A549 (cell line): ENCODE results near the gene PDE8A. TPM values are rescaled to one million over a fixed set of nuclear protein-coding genes. Genes with fewer than 3 reads are reported as not detected.

Source experiments
- ATAC-seq, 2 experiments: fragments of 200-7000 bp in 1 of 2; fragments of >200 bp in 1 of 2; cut with Nextera tagmentation in 1 of 2; cut with Tn5 transposase in 1 of 2; 3 replicates each; pipeline versions ENCODE4 v1.8.0 to v1.9.1; 2018 to 2020; ENCODE audit warnings: mild to moderate bottlenecking in 1 of 2, moderate library complexity in 1 of 2
- CTCF ChIA-PET: fragments of 300-600 bp; sonication (Branson Sonifier 250); formaldehyde crosslinking; extraction: SDS; loops from one replicate; lab custom pipeline; 2021; ENCODE audit warnings: antibody characterized with exemption, inconsistent platforms; lab: Yijun Ruan, JAX
- POLR2A ChIA-PET: fragments of 350-600 bp; formaldehyde crosslinking; extraction: SDS; loops from one replicate; lab custom pipeline; 2021; ENCODE audit warnings: antibody characterized with exemption, inconsistent platforms; lab: Yijun Ruan, JAX
- DNase-seq, 2 experiments: peaks; one replicate each; pipeline versions ENCODE4 v3.0.0 to v3.0.0-alpha.2; 2011 to 2016; ENCODE audit warnings: low read depth in 1 of 2, low spot score in 1 of 2
- FAIRE-seq: peaks from 2 replicates; lab custom pipeline; 2011; peaks lifted over from hg19 to GRCh38; lab: Jason Lieb, UNC
- H3K27ac ChIP-seq, 2 experiments: fragments of >200 bp; sonication (Bioruptor Twin); formaldehyde crosslinking; 3 replicates each; pipeline ENCODE4 v1.5.1; 2016 to 2017
- H3K4me1 ChIP-seq: fragments of >200 bp; sonication (Bioruptor Twin); formaldehyde crosslinking; 3 replicates; pipeline ENCODE4 v1.6.1; 2016
- H3K4me2 ChIP-seq: fragments of >200 bp; sonication (Bioruptor Twin); formaldehyde crosslinking; 3 replicates; pipeline ENCODE4 v1.6.1; 2016
- H3K4me3 ChIP-seq: fragments of >200 bp; sonication (Bioruptor Twin); formaldehyde crosslinking; 3 replicates; pipeline ENCODE4 v1.5.1; 2016
- H3K9me3 ChIP-seq: fragments of >200 bp; sonication (Bioruptor Twin); formaldehyde crosslinking; 3 replicates; pipeline ENCODE4 v1.6.1; 2016
- CBX8 ChIP-seq: fragments of 200-600 bp; sonication (generic); IDR thresholded peaks from 2 replicates; pipeline ENCODE4 v1.6.1; 2016
- CEBPB ChIP-seq, 2 experiments: fragments of >200 bp in 1 of 2; sonication (Bioruptor Twin) in 1 of 2; formaldehyde crosslinking in 1 of 2; IDR thresholded peaks; 2 replicates each; pipeline ENCODE4 v1.6.1; 2012 to 2016
- EHF ChIP-seq: fragments of 250-450 bp; sonication (Bioruptor Pico); IDR thresholded peaks from 2 replicates; pipeline ENCODE4 v1.5.0; 2020; ENCODE audit warnings: mild to moderate bottlenecking
- ESRRA ChIP-seq: fragments of 150-350 bp; IDR thresholded peaks from 2 replicates; pipeline ENCODE4 v1.6.1; 2014; ENCODE audit warnings: mild to moderate bottlenecking, low read length, borderline replicate concordance
- FOSB ChIP-seq: fragments of 250-450 bp; sonication (Bioruptor Pico); IDR thresholded peaks from 2 replicates; pipeline ENCODE4 v1.5.0; 2020; ENCODE audit warnings: mild to moderate bottlenecking, moderate library complexity
- HOXB13 ChIP-seq: fragments of 250-450 bp; sonication (Bioruptor Pico); IDR thresholded peaks from 2 replicates; pipeline ENCODE4 v1.5.0; 2020; ENCODE audit warnings: low read depth, mild to moderate bottlenecking, moderate library complexity
- JUN ChIP-seq, 2 experiments: fragments of >200 bp; sonication (Bioruptor Twin); formaldehyde crosslinking; IDR thresholded peaks; 2 replicates in 1 of 2; 3 replicates in 1 of 2; pipeline ENCODE4 v1.6.1; 2016 to 2017
- KDM1A ChIP-seq: fragments of 200-600 bp; sonication (generic); IDR thresholded peaks from 2 replicates; pipeline ENCODE4 v1.6.1; 2016; ENCODE audit warnings: low read depth, mild to moderate bottlenecking
- MAFK ChIP-seq: fragments of 450-650 bp; IDR thresholded peaks from 2 replicates; pipeline ENCODE4 v1.6.1; 2014; ENCODE audit not compliant: partially characterized antibody
- MAX ChIP-seq: IDR thresholded peaks from 2 replicates; pipeline ENCODE4 v1.6.1; 2012
- MAZ ChIP-seq: fragments of 150-350 bp; IDR thresholded peaks from 2 replicates; pipeline ENCODE4 v1.6.1; 2014; ENCODE audit warnings: antibody characterized with exemption, low read depth, low read length, borderline replicate concordance
- MYC ChIP-seq: IDR thresholded peaks from 2 replicates; pipeline ENCODE4 v1.6.1; 2012; ENCODE audit warnings: mild to moderate bottlenecking, inconsistent platforms, low read length, improper control_type of control experiment, borderline replicate concordance
- POLR2AphosphoS2 ChIP-seq: conservative IDR thresholded peaks from 2 replicates; pipeline ENCODE4 v1.6.1; 2012; ENCODE audit warnings: low read length, improper control_type of control experiment, inconsistent platforms
- RARB ChIP-seq: fragments of 250-450 bp; sonication (Bioruptor Pico); IDR thresholded peaks from 2 replicates; pipeline ENCODE4 v1.8.0; 2021; ENCODE audit warnings: mild to moderate bottlenecking, moderate library complexity
- RCOR1 ChIP-seq: fragments of 150-350 bp; IDR thresholded peaks from 2 replicates; pipeline ENCODE4 v1.6.1; 2014; ENCODE audit warnings: antibody characterized with exemption, low read length, low read depth
- REST ChIP-seq: fragments of 200-600 bp; sonication (generic); IDR thresholded peaks from 2 replicates; pipeline ENCODE4 v1.6.1; 2016; ENCODE audit warnings: antibody characterized with exemption, mild to moderate bottlenecking, moderate library complexity
- RNF2 ChIP-seq: fragments of 200-600 bp; sonication (generic); IDR thresholded peaks from 2 replicates; pipeline ENCODE4 v1.6.1; 2016; ENCODE audit warnings: low read depth, mild to moderate bottlenecking, antibody characterized with exemption, moderate library complexity, borderline replicate concordance
- SMC3 ChIP-seq: fragments of >200 bp; sonication (Bioruptor Twin); formaldehyde crosslinking; IDR thresholded peaks from 3 replicates; pipeline ENCODE4 v1.6.1; 2018; ENCODE audit warnings: inconsistent platforms
- SREBF2 ChIP-seq: fragments of 450-650 bp; IDR thresholded peaks from 2 replicates; pipeline ENCODE4 v1.6.1; 2014; ENCODE audit warnings: mild to moderate bottlenecking, moderate library complexity
- ZSCAN20 ChIP-seq: fragments of 250-450 bp; sonication (Bioruptor Pico); IDR thresholded peaks from 2 replicates; pipeline ENCODE4 v1.8.0; 2022; ENCODE audit warnings: mild to moderate bottlenecking, moderate library complexity
- WGBS: methylation state at CpG from one replicate; pipeline ENCODE4 v1.1.6; 2017; ENCODE audit errors: missing lambda C conversion rate; 5-methylcytosine and 5-hydroxymethylcytosine counted together
- polyA plus RNA-seq, 4 experiments: library from polyadenylated mRNA; depleted of rRNA in 3 of 4; stranded (reverse); fragments of >200 nt; fragmentation: RNase III in 1 of 4; extraction: RNeasy Plus Mini Kit Qiagen cat#74134 plus additional on column Dnase treatment in 1 of 4; gene quantifications; 2 replicates in 3 of 4; 3 replicates in 1 of 4; pipeline ENCODE4 v1.2.3, GENCODE V29; 2011 to 2017
- TF ChIP-seq, protein P1 (sequence below): fragments of >200 bp; sonication (Bioruptor Twin); formaldehyde crosslinking; IDR thresholded peaks from 2 replicates; pipeline ENCODE4 v1.6.1; 2016

The PDE8A gene
- polyA plus RNA-seq, 2 of the 4 experiments (the other 2 are of a cell fraction): 45.3 to 204 TPM

DNA sequence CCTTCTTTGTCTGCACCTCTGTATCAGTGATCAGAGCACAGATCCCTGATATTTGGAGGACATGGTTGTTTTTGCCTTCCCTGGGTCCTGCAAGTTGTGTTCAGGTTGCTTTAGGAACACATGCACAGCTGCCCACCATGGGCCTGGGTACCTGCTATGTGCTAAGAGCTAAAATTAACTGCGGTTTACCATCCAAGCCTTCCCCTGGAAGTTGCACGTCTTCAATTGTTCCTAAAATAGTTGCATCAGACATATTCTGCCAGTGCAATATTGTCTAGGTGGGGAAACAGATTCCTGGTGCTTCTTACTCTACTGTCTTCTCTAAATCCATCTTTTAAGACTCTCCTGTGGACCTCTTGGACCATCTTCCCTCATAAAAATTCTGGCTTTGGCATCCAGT is 80.9 kb downstream of the PDE8A start:
- CTCF ChIA-PET: no interaction called here
- peak overlapping the region; percentile 18 to 61; a peak in 3 of 6 replicates for H3K27ac ChIP-seq
- FAIRE-seq: no peak
- TF ChIP-seq JUN (IDR thresholded peaks at IDR 0.05): no peak
- no peak for TF ChIP-seq HOXB13
- no peak for TF ChIP-seq RNF2
- TF ChIP-seq MAX: no peak
- no peak for TF ChIP-seq SMC3
- TF ChIP-seq, protein P1, sequence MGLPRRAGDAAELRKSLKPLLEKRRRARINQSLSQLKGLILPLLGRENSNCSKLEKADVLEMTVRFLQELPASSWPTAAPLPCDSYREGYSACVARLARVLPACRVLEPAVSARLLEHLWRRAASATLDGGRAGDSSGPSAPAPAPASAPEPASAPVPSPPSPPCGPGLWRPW: no peak
- no peak for TF ChIP-seq POLR2AphosphoS2
- TF ChIP-seq MAZ: no peak
- TF ChIP-seq CBX8: no peak
- TF ChIP-seq RCOR1: no peak
- no peak for TF ChIP-seq FOSB (CRISPR knock-in tag)
- TF ChIP-seq ZSCAN20 (CRISPR knock-in tag): no peak
- no peak for TF ChIP-seq CEBPB (IDR thresholded peaks at IDR 0.05)
- TF ChIP-seq MYC: no peak
- no peak for TF ChIP-seq RARB (CRISPR knock-in tag)
- no peak for TF ChIP-seq SREBF2
- TF ChIP-seq, all 56 proteins: peak for 0
- no peak; a peak in 1 of 6 replicates for ATAC-seq
- Histone ChIP-seq H3K4me2 (peak overlapping the region; percentile 44), H3K9me3 (peaks cover 15% of the 10 kb centered on the region), H3K4me1 (peaks cover 32% of the 10 kb centered on the region), H3K4me3 (no peak overlapping the region)
- no peak for DNase-seq
- WGBS: 92% methylated on average over 2 of the region's 2 CpGs
- POLR2A ChIA-PET: no interaction called here

DNA sequence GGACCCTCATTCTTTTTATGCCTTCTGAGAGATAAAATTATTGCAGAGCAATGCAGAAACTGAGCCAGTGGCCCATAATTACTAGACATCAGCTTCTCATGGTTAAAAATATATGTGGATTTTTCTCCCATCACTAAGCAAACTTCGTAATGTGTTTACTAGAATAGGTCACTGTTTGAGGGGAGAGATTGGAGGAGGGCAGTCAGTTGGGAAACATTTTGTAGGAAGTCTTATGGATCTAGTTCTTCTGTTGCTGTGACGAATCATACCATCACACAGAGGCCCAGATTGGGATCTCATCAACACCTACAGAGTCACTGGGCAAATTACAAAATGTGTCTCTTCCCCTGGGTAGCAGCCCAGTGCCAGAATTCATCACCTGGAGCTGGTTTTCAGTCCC is 81.4 kb downstream of the PDE8A start:
- POLR2A ChIA-PET: no interaction called here
- ATAC-seq (peak in 1 of 2 experiments; percentile 39; a peak in 3 of 6 replicates), FAIRE-seq (no peak), DNase-seq (no peak)
- Histone ChIP-seq H3K27ac (peak overlapping the region; percentile 18 to 61; a peak in 4 of 6 replicates), H3K9me3 (peaks cover 15% of the 10 kb centered on the region), H3K4me2 (peak overlapping the region; percentile 44), H3K4me3 (no peak overlapping the region), H3K4me1 (peaks cover 32% of the 10 kb centered on the region)
- WGBS: 78% methylated on average over 2 of the region's 2 CpGs
- no peak for TF ChIP-seq MAFK
- no peak for TF ChIP-seq CBX8
- TF ChIP-seq JUN (IDR thresholded peaks at IDR 0.05): no peak
- TF ChIP-seq KDM1A: no peak
- no peak for TF ChIP-seq EHF (CRISPR knock-in tag)
- TF ChIP-seq ESRRA: no peak
- no peak for TF ChIP-seq FOSB (CRISPR knock-in tag)
- no peak for TF ChIP-seq RNF2
- TF ChIP-seq SMC3: no peak
- TF ChIP-seq REST: no peak
- CTCF ChIA-PET: interaction anchor here (1.7 kb wide), 1 partner anchor 8 kb away, joined by 6 read pairs; no protein-coding TSS in a partner anchor
